ENCODE results near the gene SNTG2. TPM values are rescaled to one million over a fixed set of nuclear protein-coding genes. Genes with fewer than 3 reads are reported as not detected.

SNTG2 gene
- total RNA-seq, 1 experiment from 2014 or later, result not detected

DNA sequence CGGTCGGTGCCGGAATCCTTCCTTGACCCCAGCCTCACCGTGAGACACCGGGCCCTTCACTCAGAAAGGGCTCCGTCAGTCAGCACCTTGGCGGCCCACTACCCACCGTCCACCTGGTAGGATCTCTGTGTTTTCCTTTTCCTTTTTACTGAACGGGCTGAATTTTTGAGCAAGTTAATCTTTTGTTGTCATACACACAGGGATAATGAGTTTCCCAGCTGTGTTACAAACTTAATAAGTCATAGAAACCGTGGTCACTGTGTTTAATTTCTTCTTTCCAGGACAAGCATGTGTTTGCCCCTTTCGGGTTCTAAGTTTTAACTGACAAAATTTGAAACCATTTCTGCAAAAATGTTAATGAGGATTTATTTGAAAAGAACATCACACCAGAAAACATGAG lies 423.6 kb downstream of the SNTG2 start:
- Histone ChIP-seq H3K36me3 (ENCODE audit: control insufficient read depth, insufficient read depth, low read length) (no peaks in the 10 kb centered on the region), H3K27me3 (replicated peaks; ENCODE audit: control insufficient read depth, insufficient read depth, low read length) (no peaks in the 10 kb centered on the region), H3K4me1 (no peaks in the 10 kb centered on the region), H3K4me3 (ENCODE audit: low read depth, low read length) (no peak overlapping the region), H3K9me3 (no peaks in the 10 kb centered on the region)
- DNase-seq, result no peak
- H3K9me3 Mint-ChIP-seq (ENCODE audit: unreplicated experiment), result no peaks in the 10 kb centered on the region
- CTCF ChIA-PET, result no interaction called here
- no peak overlapping the region for H3K27ac Mint-ChIP-seq (ENCODE audit: unreplicated experiment)
- TF ChIP-seq, protein P1, sequence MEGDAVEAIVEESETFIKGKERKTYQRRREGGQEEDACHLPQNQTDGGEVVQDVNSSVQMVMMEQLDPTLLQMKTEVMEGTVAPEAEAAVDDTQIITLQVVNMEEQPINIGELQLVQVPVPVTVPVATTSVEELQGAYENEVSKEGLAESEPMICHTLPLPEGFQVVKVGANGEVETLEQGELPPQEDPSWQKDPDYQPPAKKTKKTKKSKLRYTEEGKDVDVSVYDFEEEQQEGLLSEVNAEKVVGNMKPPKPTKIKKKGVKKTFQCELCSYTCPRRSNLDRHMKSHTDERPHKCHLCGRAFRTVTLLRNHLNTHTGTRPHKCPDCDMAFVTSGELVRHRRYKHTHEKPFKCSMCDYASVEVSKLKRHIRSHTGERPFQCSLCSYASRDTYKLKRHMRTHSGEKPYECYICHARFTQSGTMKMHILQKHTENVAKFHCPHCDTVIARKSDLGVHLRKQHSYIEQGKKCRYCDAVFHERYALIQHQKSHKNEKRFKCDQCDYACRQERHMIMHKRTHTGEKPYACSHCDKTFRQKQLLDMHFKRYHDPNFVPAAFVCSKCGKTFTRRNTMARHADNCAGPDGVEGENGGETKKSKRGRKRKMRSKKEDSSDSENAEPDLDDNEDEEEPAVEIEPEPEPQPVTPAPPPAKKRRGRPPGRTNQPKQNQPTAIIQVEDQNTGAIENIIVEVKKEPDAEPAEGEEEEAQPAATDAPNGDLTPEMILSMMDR (IDR thresholded peaks at IDR 0.05; ENCODE audit: insufficient read depth in 1 of 2, low read depth in 1 of 2, low read length in 1 of 2, severe bottlenecking in 1 of 2, unreplicated experiment in 1 of 2), result no peak
- POLR2A ChIA-PET, result no interaction called here
- peaks cover 11% of the 10 kb centered on the region for H3K27me3 Mint-ChIP-seq (ENCODE audit: insufficient read depth, unreplicated experiment)
- intact Hi-C loops (cut with micrococcal nuclease; ENCODE audit: unreplicated experiment), result no loop called here
- no peaks in the 10 kb centered on the region for H3K36me3 Mint-ChIP-seq (ENCODE audit: insufficient read depth, unreplicated experiment)
- no TSS peak for BruUV-seq (replicated peaks)
- no peak overlapping the region for H3K4me3 Mint-ChIP-seq (ENCODE audit: unreplicated experiment)
- H3K4me1 Mint-ChIP-seq (ENCODE audit: low read depth, unreplicated experiment), result no peaks in the 10 kb centered on the region

DNA sequence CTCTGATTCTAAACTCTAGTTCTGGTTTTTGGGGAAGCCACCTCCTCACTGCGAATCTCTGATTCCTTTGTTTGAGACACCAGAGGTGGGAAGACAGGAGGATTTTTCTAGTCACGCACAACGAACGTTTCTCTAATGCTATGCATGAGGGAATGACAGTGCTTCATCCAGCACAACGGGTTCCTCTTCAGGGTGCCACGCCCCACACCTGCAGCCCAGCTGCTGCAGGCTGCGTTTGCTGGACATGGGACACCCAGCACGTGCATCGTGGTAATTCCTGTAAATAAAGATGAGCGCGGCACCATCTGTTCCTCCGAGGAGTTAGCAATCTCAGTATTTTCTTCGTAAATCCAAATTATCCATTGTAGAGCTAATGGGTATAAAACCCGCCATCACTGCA lies 425.1 kb downstream of the SNTG2 start:
- H3K36me3 Mint-ChIP-seq (ENCODE audit: insufficient read depth, unreplicated experiment), result no peaks in the 10 kb centered on the region
- no peak overlapping the region for H3K27ac Mint-ChIP-seq (ENCODE audit: unreplicated experiment)
- Histone ChIP-seq H3K9me3 (no peaks in the 10 kb centered on the region), H3K27me3 (replicated peaks; ENCODE audit: control insufficient read depth, insufficient read depth, low read length) (no peaks in the 10 kb centered on the region), H3K36me3 (ENCODE audit: control insufficient read depth, insufficient read depth, low read length) (no peaks in the 10 kb centered on the region), H3K4me3 (ENCODE audit: low read depth, low read length) (no peak overlapping the region), H3K4me1 (no peaks in the 10 kb centered on the region)
- POLR2A ChIA-PET, result no interaction called here
- peaks cover 11% of the 10 kb centered on the region for H3K27me3 Mint-ChIP-seq (ENCODE audit: insufficient read depth, unreplicated experiment)
- no peak for DNase-seq
- no peaks in the 10 kb centered on the region for H3K9me3 Mint-ChIP-seq (ENCODE audit: unreplicated experiment)
- no TSS peak for BruUV-seq (replicated peaks)
- no peaks in the 10 kb centered on the region for H3K4me1 Mint-ChIP-seq (ENCODE audit: low read depth, unreplicated experiment)
- CTCF ChIA-PET, result no interaction called here
- TF ChIP-seq, protein P1 (IDR thresholded peaks at IDR 0.05; ENCODE audit: insufficient read depth in 1 of 2, low read depth in 1 of 2, low read length in 1 of 2, severe bottlenecking in 1 of 2, unreplicated experiment in 1 of 2), result no peak
- intact Hi-C loops (cut with micrococcal nuclease; ENCODE audit: unreplicated experiment), result no loop called here
- no peak overlapping the region for H3K4me3 Mint-ChIP-seq (ENCODE audit: unreplicated experiment)

DNA sequence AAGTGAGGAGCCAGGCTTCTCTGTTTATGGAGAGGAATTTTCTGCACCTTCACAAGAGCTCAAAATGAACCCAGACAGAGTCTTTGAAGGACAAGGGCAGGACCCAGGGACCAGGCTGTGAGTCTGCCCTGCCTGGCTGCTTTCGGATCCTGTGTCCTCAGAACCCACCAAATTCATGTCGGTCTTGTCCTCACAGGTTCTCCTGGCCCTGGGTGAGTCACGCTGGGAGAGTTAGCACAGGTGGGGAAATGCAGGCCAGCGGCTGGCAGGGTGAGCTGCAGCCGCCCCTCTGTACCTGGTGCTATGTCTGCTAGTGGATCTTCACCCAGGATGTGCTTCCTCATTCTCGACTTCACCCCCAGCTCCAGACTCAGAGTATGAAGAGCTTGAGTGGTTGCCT lies 426.8 kb downstream of the SNTG2 start:
- Mint-ChIP-seq H3K27ac (ENCODE audit: unreplicated experiment) (no peak overlapping the region), H3K4me1 (ENCODE audit: low read depth, unreplicated experiment) (no peaks in the 10 kb centered on the region), H3K9me3 (ENCODE audit: unreplicated experiment) (no peaks in the 10 kb centered on the region), H3K27me3 (ENCODE audit: insufficient read depth, unreplicated experiment) (peaks cover 8% of the 10 kb centered on the region), H3K36me3 (ENCODE audit: insufficient read depth, unreplicated experiment) (no peaks in the 10 kb centered on the region), H3K4me3 (ENCODE audit: unreplicated experiment) (no peak overlapping the region)
- Histone ChIP-seq H3K4me1 (no peaks in the 10 kb centered on the region), H3K36me3 (ENCODE audit: control insufficient read depth, insufficient read depth, low read length) (no peaks in the 10 kb centered on the region), H3K27me3 (replicated peaks; ENCODE audit: control insufficient read depth, insufficient read depth, low read length) (no peaks in the 10 kb centered on the region), H3K4me3 (ENCODE audit: low read depth, low read length) (no peak overlapping the region), H3K9me3 (no peaks in the 10 kb centered on the region)
- intact Hi-C loops (cut with micrococcal nuclease; ENCODE audit: unreplicated experiment), result no loop called here
- TF ChIP-seq, protein P1 (IDR thresholded peaks at IDR 0.05; ENCODE audit: insufficient read depth in 1 of 2, low read depth in 1 of 2, low read length in 1 of 2, severe bottlenecking in 1 of 2, unreplicated experiment in 1 of 2), result no peak
- no TSS peak for BruUV-seq (replicated peaks)
- ChIA-PET POLR2A (no interaction called here), CTCF (no interaction called here)
- no peak for DNase-seq
